HG03432 (cell line): ENCODE data around the gene PPP1R37.

Experiments used
- ATAC-seq: cut with Tn5 transposase; IDR thresholded peaks from one replicate; pipeline ENCODE4 v1.9.1; 2021; ENCODE audit warnings: mild to moderate bottlenecking, moderate library complexity; ENCODE audit not compliant: unreplicated experiment

PPP1R37 gene

DNA sequence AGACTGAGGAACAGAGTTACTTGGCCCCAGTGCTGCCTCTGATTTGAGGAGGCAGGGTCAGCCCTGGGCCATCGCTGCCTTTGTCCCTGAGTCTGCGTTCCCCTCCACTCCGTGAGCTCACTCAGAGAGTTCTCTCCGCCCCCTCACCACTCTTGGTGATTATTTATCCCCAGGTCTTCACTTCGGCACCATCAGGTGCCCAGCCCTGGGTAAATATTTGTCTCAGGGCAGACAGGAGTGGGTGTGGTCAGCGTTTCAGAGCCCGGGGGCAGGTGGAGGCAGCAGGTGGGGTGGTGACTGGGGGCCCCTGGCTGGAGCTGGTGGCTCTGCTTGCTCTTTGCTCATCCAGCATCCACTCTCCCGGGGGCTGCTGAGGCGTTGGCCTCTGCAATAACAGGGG is 20.6 kb downstream of the PPP1R37 start:
- no peak for ATAC-seq

DNA sequence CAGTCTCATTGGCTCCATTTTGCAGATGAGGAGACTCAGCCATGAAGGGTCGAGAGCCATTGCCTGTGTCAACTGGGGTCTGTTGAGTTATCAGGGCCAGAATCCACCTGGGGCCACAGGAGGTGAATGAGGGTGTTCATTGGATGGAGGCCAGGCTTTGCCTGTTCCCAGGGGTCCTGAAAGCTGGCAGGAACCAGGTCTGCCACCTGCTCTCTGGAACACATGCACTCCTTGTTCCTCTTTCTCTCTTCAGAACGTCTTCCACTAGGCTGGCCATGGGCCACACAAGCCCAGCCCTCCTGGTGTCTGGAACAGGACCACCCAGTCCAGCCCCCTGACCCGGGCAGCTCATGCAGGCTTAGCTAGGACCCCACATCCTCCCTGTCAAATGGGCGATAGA is 21.1 kb downstream of the PPP1R37 start:
- ATAC-seq = no peak

DNA sequence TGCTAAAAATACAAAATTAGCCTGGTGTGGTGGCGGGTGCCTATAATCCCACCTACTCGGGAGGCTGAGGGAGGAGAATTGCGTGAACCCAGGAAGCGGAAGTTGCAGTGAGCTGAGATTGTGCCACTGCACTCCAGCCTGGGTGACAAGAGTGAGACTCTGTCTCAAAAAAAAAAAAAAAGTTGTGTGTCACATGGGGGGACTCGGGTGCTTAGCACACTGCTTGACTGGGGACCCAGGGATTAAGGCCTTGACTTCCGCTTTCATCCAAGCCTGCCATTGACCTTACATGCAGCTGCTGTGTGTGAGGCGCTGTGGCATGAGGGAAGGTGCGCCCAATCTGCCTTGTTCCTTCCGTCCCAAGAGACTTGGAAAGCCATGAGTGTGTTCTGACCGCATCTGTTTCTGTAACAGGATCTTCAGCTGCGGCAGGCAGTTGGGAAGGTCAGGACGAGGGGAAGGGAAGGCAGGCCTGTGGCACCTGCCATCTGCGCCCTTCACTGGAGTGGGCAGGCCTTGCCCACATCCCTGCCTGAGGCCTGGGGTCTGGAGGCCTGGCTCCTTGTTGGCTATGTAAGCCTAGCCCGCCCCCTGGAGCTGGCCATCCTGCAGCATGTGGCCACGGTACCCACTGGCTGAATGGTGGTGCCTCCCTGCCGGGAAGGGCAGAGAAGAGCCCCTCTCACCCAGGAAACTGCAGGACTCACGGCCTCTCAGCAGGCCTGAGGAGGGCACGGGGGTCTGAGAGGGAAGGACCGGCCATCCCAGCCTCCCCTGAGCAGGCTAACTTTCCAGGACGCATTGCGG is 23.0 kb downstream of the PPP1R37 start:
- no peak for ATAC-seq

DNA sequence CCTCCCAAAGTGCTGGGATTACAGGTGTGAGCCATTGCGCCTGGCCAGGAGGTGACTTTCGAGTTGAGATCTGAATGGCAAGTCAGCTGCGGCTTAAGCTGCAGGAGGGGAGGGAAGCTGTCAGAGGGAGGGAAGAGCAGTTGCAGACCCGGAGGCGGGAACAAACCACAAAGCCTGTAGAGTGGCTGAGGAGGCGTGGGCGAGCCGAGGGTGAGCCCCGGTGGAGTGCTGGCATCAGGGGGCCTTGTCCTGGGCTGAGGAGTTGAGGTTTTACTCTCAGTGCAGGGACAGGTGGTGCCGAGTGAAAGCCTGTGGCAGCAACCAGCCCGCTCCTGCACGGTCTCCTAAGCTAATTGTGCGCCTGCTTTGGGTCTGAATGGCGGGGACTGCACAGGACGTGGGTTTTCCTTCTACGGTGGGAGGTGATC is 24.2 kb downstream of the PPP1R37 start:
- no peak for ATAC-seq

DNA sequence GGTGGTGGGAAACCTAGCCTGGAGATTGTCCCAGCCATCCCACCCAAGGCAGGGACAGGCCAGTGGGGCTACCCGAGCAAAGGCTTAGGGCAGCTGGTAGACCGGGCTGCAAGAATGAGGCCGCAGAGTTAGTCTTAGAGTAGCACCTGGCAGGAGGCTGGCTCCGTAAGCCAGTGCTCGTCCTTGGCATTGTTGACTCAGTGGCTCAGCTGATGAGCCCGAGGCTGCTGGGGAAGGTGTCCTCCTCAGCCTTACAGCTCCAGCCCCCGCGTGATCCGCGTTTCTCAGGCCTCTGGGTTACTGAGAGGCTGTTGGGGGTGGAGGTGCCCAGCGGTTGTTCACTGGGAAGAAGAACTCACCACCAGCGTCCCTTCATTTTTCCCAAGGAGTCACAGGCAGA is 24.7 kb downstream of the PPP1R37 start:
- no peak for ATAC-seq

DNA sequence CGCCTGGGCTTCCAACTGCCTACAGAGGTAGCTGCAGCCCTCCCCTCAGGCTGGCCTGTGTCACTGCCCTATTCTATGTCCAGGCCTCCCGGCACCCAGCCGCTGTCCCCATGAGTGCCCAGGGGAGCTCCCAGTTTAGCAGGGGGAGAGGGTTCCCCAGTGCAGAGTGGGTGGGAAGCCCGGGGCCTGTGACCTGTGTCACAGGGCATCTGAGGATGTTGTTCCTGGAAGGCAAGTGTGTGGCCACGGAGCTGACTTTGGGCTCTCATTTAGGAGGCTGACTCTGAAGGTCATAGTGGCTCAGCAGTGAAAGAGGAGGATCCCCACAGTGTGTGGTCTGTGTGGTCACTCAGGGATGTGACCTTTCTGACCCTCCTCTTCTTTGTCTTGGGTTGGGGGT is 25.1 kb downstream of the PPP1R37 start:
- ATAC-seq = peak; percentile 7

DNA sequence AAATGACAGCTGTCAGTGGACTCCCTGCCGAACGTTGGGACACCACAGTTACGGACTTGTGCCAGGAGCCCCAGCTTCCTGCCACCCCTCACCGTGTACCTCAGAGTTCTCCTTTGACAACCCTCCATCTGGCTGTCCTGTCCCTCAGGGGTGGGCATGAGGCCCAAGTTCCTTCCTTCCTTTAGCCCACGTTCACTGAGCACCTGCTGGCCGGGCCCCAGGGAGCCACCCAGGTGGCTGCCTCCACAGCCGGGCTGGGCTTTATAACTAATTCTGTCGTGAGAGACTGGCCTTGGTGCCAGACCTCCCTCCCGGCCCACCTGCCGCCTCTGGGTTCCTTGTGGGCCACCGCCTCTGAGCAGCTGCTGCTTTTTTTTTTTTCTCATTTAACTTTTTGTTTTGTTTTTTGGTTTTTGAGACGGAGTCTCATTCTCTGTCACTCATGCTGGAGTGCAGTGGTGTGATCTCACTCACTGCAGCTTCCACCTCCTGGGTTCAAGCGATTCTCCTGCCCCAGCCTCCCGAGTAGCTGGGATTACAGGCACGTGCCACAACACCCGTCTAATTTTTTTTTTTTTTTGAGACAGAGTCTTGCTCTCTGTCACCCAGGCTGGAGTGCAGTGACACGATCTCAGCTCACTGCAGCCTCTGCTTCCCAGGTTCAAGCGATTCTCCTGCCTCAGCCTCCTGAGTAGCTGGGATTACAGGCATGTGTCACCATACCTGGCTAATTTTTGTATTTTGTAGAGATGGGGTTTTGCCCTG is 25.8 kb downstream of the PPP1R37 start:
- peak; percentile 43 for ATAC-seq

DNA sequence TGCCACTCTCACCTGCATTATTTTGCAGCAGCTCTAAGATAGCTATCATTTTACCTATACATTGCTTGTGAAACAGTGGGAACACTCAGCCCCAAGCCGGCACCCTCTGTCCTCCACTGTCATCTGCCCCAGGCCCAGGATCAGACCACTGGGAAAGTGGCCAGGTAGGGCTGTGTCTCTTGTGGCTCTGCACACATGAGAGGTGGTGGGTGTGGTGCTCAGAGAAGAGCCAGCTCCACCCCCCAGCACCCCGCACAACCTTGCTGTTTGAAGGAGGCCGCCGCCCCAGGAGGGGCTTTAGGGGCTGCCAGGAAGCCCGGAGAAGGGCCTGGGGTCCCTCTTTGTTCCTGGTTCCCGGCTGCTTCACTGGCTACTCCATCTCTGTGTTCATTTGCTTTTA is 26.6 kb downstream of the PPP1R37 start:
- ATAC-seq = no peak

DNA sequence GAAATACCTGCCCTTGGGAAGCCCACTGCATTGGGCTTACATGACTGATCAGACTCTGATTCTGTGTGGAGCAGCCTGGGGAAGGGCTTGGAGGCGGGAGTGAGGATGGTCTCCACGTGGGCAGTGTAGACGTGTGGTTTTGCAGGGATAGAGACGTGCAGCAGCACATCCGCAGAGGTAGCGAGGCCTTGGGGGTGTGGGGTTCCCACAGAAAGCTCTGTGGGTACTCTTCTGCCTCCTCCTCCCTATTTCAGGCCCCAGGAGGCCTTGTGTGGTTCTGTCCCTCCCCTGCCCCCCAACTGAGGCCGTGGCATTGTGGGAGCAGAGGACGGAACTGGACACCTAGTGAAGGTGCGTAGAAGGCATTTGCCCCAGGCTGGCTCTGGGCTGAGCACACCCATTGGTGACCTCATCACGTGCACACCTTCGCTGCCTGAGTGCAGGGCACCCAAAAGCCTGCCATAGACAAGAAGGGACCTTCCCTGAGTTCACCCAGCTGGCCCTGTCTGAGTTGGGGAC is 28.9 kb downstream of the PPP1R37 start:
- ATAC-seq = no peak

DNA sequence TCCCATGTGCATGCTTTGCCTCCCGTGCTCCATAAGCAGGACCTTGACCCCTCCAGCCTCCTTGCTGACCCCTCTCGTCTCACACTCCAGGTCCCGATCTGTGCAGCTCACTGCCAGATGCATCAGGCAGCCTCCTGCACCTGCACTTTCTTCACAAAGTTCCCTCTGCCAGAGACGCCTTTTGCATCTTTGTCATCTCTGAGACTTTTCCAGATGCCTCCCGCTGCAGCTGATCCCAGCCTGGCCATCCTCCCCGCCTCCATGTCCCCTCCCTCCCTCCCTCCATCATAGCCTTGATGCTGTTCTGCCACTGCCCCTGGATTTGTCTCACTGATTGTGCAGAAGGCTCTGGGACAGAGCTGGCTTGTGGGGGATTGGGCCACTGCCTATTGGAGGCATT is 29.9 kb downstream of the PPP1R37 start:
- no peak for ATAC-seq

DNA sequence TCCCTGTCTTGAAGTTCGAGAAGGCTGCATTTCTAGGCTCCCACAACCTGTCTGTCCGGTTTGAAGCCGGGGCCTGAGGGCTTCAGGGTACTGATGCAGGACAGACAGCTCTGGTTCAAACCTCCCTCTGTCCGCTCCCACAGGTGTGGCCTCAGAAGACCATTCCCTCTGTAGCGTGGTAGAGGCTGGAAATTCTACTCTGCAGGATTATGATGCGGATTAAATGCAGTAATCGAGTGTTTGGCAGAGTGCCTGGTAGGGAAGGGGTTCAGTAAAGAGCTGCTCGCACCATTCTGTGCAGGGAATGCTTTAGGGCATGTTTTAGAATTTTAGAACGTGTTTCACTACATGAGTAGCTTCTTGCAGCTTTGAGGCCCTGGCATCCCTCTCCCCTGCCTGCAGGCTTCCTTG is 30.5 kb downstream of the PPP1R37 start:
- ATAC-seq = no peak

DNA sequence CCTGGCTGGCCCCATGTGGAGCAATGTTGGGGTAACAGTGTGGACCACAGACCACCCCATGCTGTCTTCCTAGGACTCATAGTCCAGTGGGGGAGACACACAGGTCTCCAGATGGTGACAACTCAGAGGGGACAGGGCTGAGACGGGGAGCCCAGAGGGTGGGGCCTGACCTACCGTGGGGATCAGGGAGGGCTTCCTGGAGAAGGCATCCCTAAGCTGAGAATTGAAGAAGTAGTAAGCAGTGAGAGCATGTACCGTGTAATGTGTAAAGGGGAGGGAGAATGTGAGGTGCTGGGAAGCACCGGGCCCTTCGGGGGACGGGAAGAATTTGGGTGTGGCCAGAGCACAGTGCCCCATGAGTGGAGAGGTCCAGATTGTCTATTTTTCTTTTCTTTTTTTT is 31.0 kb downstream of the PPP1R37 start:
- no peak for ATAC-seq

DNA sequence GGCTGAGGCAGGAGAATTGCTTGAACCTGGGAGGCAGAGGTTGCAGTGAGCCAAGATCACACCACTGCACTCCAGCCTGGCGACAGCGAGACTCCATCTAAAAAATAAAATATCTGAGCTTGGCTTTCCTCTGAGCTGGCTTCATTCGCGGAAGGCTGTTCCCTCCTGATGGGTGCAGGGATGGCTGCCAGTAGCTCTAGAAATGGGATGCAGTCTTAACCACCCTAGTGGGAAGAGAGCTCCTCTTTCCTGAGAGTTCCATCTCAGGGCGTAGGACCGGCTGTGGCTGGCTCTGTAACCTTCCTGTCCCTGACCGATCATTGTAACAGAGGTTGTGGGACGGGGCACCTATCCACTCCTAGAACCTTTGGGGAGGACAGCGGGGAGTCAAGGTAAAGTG is 32.4 kb downstream of the PPP1R37 start:
- no peak for ATAC-seq

DNA sequence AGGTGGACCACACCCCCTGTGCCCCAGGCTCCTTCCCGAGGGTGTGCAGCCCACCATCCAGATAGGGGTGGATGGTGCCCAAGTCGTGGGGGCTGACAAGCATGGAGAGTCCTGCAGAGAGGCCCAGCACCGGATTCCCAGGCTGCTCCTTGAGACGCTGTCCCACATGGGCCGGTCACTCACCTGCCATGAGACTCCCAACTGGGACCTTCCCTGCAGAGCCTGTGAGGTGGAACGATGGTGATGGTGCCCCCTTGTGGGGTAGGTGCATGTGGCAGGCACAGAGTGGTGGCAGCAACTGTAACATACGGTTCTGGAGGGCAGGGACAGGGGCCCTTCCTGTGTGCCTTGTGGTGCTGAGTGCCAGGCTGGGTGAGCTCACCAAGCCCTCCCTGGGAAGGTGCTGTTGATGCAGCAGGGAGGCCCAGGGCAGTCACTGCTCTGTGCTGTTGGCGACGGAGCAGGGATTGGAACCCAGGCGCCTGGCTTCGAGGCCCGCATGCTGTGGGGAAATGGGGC is 33.1 kb downstream of the PPP1R37 start:
- no peak for ATAC-seq

DNA sequence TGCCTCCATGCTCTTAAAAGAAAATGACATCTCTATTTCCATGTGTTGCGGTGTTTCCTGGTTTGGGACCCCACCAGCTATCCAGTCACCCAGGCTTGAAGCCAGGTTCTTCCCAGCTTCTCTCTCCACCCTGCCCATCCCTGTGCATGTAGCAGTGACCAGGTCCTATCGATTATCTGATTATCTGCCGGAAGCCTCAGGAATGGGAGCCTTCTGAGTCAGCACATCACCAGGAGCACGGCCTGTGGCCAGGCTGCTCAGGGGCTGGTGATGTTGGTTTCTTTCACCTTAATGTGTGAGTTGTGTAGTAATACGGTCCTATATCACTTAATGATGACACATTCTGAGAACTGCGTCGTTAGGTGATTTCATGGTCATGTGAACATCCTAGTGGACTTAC is 33.7 kb downstream of the PPP1R37 start:
- ATAC-seq = no peak

DNA sequence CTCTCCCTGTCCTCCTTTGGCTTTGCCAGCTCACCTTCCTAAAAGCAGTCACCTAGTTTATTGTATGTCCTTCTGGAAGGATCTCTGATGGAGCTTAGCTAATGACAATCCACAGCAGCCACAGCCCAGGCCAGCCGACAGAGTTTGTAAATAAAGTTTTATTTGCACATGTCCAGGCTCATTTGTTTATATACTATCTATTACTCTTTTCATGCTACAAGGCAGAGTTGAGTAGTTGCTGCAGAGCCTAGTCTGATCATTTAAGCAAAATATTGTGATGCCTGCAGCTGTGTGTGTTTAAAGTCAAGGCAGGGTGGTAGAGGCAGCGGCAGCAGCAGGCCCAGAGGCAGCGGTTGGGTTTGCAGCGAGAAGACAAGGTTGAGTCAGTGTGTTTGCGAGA is 35.2 kb downstream of the PPP1R37 start:
- ATAC-seq = no peak

DNA sequence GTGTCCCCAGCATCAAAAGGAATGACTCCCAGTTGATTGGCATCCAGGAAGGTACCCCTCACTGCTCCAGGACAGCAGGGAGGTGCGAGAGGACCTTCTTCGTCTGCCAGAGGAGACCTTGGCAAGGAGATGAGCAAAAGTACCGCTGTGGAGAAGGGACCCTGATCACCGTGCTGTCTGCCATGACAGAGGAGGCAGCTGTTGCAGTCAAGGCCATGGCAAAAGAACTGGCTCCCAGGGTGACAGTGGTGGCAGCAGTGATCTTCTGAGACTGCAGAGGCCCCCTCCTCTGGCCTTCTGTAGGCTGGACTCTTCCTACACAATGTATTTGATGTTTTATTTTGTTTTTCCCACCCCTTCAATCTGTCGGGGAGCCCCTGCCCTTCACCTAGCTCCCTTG is 35.8 kb downstream of the PPP1R37 start:
- no peak for ATAC-seq

DNA sequence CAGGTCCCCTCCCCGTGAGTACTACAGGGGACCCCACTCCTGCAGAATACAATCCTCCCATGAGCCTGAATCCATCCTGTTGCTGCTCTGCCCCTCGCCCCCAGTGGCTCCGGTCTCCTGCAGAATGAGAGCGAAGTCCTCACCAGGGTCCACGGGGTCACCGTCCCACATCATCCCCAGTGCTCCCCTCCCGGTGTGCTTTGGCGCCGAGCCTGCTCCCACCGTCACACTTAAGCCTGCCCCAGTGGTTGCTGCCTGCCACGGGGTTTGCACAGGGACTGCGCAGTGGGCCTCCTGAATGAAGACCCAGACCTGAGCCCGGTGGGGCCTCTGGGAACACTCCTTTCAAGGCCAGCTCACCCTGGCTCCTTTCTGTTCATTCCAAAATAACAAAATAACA is 37.3 kb downstream of the PPP1R37 start:
- no peak for ATAC-seq

DNA sequence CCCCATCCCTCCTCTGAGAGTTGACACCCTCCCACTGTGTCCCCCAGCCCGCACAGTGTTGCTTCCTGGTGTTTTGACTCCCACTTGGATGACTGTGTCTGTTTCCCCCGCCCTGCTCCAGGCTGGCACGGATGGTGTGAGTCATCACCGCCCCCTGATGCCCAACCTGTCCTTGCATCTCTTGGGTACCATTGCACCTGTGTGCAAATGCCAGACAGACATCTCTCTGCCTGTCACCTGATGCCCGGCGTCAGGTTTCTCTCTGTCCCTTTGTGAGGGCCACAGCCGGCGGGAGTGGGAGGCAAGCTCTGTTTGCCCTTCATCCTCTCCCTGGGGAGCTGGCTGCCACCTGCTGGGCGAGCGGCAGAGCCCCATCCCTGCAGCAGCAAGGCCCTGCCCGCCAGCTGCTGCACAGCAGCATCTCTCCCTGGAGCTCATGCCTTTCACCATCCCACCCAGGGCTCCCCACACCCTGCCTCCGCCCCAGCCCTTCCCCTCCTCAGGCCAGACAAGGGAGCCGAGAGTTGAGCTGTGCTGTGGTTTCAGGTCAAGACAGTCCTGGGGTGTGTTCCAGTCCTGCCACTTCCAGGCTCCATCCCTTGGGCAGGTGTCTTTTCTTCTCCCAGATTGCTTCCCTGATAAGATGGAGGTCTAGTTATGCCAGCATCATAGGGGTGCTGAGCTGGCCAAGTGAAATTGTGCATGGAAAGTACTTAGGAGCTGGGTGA is 38.1 kb downstream of the PPP1R37 start:
- ATAC-seq = no peak

DNA sequence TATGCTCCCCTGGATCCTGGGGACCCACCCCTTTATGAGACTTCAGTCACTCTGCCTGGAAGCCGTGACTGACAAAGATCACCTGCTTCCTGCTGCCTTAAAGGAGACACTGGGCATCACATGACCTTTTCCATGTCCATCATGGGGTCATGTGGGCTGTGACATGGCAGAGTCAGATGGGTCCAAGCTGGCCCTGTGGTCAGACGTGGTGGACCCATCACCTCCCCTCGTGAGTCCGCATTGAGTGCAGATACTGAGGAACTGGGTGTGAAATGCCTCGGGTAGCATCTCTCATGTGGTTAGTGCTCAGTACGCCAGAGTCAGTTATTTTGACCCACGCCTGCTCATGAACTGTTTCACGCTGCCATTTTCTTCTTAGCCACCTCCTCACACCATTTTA is 40.7 kb downstream of the PPP1R37 start:
- ATAC-seq = no peak

DNA sequence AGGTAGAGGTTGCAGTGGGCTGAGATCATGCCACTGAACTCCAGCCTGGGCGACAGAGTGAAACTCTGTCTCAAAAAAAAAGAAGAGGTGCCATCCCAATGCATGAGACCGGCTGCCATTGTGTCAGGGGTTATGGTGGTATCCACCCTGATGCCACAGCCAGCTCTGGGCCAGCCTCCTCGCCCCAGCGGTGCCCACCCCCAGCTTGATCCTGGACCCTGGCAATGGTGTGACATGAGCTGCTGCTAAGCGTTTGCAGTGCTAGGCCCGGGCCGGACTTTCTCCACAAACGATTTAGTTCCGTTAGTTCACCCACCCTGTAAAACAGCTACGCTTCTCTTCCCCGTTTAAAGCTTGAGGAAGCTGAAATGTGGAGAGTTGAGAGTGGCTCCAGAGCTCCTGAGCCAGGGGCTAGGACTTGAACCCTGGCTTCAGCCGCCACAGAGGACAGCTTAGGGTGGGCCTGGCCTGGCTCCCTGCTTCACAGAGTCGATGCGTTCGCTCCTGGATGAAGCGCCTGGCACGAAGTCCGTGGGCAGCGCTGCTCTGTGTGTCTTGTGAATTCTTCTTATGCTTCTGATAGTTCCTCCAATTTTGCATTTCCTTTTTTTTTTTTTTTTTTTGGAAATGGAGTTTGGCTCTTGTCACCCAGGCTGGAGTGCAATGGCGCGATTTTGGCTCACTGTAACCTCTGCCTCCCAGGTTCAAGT is 42.4 kb downstream of the PPP1R37 start:
- ATAC-seq = no peak
